Measurements from ENCODE around the gene PTPRK.

GRCh38 chr6:128118401-128118800 lies 402.0 kb downstream of the PTPRK start:
- no peak for TF ChIP-seq CTCF (IDR thresholded peaks at IDR 0.05; ENCODE audit: low read depth, low read length, missing input control)
- no peak for TF ChIP-seq SP1 (IDR thresholded peaks at IDR 0.05)
- no peak for TF ChIP-seq REST (IDR thresholded peaks at IDR 0.05)
- TF ChIP-seq JUND (IDR thresholded peaks at IDR 0.05): no peak
- no peak for TF ChIP-seq FOXA1 (IDR thresholded peaks at IDR 0.05)
- TF ChIP-seq YY1 (IDR thresholded peaks at IDR 0.05): no peak
- no peak for TF ChIP-seq TAF1 (conservative IDR thresholded peaks at IDR 0.05)
- TF ChIP-seq EGR1 (IDR thresholded peaks at IDR 0.05; ENCODE audit: low read depth in 2 of 2): no peak
- no peak for TF ChIP-seq RAD21 (IDR thresholded peaks at IDR 0.05)
- TF ChIP-seq MAX (IDR thresholded peaks at IDR 0.05): no peak
- TF ChIP-seq RXRA (IDR thresholded peaks at IDR 0.05): no peak
- TF ChIP-seq GABPA (IDR thresholded peaks at IDR 0.05 in 1 of 2, conservative IDR thresholded peaks at IDR 0.05 in 1 of 2): no peak
- no peak for TF ChIP-seq ZBTB33 (IDR thresholded peaks at IDR 0.05)
- no peak for TF ChIP-seq NR2F2 (IDR thresholded peaks at IDR 0.05)

Data from liver (tissue), 3 donors.